NOMO-1 (cell line): ENCODE results near the gene KLHDC10.
"Not testable (repeated sequence)": the region's sequence is repeated elsewhere in the genome, so short reads cannot be mapped to it uniquely, and the experiment has no call there.

Source experiments
- DNase-seq, 2 experiments: peaks; one replicate each; lab custom pipeline; 2025; ENCODE audit not compliant: unreplicated experiment in 2 of 2; lab: John Stamatoyannopoulos, UW

Gene KLHDC10

DNA sequence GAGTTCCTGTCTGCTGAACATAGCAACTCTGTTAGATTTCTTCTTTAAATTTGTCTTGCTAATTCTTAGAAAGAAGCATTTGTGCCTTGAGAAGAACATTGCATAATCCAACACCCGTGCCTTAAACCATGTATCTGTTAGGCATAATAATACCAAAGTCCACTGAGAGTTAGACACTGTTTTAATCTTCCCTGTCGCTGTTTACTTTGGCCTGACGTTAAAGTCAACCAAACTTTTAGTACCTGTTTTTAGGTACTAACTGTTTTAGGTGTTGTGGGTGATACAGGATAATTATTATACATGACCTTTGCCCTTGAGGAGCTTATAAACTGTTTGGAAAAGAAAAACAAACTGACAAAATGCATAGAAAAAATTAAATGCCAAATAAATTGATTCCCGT, 43.6 kb downstream of the KLHDC10 start:
- no peak for DNase-seq

DNA sequence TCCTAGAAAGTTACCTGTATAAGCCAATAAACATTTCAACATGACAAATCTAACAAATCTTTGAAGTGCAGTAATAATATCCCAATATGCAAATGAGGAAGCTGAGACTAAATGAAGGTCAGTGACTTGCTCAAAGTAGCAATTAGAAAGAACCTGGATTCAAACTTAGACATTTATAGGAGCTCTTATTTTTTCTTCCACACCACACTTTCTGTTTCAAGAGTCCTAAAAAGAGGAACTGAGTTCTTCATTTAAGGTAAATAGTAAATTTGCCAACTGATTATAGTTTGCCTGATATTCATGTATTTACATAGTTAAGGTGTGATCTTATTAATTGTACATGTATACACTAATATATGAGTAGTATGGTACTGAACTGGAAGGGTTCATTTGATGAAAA, 44.0 kb downstream of the KLHDC10 start:
- peak in 1 of 2 experiments; percentile 14 for DNase-seq

DNA sequence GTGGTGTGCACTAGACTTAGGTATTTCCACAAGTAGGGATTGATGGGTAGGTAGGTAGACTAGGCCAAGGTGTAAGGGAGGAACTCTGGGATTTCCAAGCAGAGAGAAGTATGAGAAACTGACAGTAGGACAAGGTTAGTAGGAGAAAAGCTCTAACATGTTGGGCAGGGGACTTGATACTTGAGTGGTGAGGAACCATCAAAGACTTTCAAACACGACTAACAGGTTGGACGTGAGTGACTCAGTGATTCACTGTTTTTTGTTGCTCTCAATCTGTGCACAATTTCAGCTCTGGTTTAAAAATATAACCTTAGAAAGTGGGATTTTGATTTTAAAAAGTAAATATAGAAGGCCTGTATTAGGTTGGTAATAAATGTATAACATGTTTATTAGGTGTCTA, 44.4 kb downstream of the KLHDC10 start:
- DNase-seq, result no peak

DNA sequence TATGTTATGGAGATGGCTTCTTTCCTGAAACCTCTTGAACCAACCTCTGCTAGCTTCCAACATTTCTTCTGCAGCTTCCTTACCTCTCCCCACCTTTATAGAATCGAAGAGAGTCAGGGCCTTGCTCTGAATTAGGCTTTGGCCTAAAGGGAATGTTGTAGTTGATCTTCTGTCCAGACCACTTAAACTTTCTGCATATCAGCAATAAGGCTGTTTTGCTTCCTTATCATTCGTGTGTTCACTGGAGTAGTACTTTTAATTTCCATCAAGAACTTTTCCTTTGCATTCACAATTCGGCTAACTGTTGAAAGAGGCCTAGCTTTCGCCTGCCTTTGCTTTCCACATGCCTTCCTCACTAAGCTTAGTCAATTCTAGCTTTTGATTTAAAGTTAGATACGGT, 48.0 kb downstream of the KLHDC10 start:
- no peak for DNase-seq

DNA sequence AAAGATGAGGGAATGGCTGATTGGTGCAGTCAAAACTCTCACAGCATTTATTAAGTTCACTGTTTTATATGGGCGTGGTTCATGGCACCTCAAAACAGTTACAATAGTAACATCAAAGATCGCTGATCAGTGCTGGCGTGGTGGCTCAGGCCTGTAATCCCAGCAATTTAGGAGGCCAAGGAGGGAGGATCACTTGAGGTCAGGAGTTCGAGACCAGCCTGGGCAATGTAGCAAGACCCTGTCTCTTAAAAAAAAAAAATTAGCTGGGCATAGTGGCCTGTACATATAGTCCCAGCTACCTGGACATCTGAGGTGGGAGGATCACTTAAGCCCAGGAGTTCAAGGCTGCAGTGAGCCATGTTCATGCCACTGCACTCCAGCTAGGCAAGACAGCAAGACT, 48.5 kb downstream of the KLHDC10 start:
- no peak for DNase-seq

DNA sequence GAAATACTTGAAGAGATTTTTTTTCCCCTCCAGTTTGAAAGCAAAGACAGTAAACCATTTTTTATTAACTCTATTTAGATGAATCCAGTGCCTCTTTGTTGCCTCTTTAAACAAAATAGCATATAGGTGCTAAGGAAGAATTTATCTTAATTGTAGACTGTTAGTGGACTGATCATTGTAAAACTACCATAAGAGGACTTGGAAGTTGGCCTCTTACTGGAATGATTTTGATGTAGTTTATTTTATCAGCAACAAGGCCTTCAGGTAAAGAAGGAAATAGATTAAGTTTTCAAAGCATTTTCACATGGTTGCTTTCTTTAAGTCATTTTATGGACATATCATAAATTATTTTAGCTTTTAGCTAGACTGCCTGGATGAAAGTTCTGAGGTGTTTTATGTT, 53.2 kb downstream of the KLHDC10 start:
- no peak for DNase-seq

DNA sequence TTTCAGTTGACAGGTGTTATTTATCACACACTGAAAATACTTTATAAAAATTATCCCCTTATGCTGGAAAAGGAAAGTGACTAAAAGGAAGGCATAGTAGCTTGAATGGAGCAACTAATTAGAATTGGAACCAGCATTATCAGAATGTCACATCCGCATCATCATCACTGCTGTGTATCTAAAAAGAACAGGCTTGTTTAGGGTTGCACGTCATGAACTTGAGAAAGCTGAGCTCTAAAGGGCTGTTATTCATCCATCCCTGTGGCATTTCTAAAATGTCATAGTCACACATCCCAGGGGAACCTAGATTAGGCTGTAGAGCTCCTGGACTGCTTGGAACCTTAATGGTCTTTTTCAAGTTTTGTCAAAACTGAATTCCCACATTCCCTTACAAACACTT, 54.4 kb downstream of the KLHDC10 start:
- DNase-seq, result no peak

DNA sequence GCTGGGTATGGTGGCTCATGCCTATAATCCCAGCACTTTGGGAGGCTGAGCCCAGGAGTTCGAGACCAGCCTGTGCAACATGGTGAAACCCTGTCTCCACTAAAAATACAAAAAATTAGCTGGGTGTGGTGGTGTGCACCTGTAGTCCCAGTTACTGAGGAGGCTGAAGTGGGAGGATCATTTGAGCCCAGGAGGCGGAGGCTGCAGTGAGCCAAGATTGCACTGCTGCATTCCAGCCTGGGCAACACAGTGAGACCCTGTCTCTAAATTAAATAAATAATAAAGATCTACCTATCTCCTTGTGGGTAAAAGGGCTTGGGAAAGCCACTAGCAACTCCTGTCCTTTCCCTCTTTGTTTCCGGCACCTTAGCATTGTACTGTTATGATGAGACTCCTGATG, 56.5 kb downstream of the KLHDC10 start:
- DNase-seq, result not testable (repeated sequence)

DNA sequence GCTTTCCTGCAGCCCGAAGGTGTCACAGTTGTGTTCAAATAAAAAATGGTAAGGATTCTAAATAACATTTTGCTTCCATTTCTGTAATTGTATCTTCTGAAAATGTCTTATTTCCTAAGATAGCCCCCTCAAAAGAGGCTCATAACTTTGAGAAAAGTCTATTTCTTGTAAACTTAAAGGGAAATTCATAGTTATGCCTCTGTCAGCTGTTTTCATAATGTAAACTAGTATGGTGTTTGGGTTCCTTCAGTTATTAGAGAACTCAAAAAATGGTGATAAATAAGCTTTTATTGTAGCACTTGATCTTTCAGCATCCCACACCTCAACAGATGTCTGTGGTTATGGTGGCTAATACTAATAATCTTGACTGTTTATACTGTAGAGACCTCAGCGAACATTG, 57.1 kb downstream of the KLHDC10 start:
- no peak for DNase-seq

DNA sequence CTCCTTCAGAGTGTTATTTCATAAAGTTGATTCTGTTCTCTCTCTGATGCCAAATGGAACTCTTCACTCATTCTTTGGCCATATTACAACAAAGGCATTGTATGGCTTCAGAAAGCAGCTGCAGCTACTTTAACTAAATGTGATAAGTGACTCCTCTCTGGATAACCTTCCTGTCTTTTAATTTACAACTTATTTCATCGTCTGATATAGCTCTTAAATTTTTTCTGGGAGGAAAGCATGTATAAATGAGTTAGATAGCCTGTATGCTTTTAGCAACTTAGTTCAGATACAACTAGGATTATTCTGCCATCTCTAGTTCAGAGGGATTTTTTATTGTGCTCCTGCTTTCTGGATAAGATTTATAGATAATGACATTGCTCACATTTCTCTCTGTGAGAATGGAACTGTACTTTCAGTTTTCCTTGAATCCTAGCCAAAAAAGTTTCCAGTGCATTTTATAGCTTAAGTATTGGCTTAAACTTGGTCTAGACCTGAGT, 57.5 kb downstream of the KLHDC10 start:
- DNase-seq, result no peak

DNA sequence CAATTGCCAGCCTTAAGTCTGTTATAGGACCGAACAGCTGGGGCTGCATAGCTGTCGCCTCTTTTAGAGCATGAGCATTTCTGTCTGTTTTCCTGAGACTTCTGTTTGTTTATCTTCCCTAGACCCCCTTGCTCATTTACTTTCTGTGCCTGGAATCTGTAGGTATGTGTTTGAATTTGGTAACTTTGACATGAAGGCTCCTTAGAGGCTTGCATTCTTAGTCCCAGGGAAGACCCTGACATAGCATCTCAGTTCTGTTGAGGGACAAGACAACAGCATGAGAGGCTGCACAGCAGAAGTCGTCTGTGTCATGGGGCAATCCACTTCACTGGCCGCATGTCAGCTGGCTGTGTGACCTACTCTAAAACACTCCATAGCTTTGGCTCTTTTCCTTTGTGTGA, 58.7 kb downstream of the KLHDC10 start:
- no peak for DNase-seq

DNA sequence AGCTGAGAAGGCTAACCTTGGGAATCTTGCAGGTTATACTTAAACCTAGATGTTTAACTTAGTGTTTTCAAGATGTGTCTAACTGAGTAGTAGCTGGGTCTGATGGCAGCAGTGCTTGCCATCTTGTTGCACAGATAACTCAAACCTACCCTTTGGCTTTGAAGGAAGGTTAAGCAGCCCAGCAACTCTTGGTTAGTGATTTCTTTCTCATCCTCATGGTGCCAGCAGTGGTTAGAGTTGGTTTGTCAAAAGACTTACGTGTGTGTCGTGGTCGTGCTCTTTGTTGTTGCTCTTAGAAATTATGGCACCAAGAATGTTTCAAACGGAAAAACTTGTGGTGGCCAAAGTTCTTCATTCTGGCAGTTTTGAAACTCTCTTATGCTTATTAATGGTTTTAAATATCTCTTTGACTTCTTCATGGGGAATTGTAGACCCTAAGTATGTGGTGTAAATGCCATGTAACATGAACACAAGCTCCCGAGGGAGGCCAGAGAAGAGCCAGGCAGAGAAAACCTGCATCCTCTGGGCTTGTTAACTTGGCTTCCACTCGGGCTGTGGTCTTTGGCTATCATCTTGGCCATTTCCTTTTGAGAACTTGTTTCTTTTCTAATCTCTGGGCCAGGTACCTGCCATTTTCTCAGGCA, 61.0 kb downstream of the KLHDC10 start:
- DNase-seq, result no peak

DNA sequence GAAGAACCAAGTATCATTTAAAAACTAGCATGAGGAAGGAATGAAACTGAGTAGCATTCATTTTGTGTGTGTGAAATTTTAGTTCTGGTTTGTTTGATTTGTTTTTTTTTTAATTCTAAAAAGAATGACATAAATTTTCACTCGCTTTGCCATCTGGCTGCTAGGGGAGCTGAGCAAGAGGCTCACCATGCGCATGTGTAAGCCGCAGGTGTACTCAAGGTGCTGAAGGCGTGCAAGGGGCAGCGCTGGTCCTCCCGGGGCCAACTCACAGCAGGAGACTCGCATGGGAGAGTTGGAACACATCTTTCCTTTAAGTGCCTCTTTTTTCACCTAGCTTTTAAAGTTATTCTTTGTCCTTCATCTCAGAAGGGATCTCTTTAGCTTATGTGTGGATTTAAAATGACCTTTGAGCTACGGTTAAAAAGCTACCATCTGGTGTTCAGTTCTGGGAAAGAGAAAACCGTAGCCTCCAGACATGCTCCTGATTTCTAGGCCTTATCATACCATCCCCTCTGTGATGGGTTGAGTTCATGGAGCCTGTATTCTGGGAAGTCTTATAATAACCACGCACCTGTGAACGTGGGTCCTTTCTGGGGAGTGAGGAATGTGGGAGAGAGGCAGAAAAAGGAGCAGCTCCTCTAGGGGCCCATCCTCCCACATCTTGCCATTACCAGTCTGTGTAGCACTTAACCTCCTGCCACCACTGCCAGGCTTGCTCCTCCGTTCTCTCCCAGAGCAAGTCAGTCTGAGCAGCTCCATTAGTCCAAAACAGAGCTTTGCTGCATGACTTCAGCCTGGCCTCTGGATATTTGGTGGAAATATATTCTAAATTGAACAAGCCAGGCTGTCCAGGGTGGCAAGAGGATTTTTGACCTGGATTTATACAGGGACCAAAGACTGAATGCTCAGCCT, 61.9 kb downstream of the KLHDC10 start:
- DNase-seq, result no peak

DNA sequence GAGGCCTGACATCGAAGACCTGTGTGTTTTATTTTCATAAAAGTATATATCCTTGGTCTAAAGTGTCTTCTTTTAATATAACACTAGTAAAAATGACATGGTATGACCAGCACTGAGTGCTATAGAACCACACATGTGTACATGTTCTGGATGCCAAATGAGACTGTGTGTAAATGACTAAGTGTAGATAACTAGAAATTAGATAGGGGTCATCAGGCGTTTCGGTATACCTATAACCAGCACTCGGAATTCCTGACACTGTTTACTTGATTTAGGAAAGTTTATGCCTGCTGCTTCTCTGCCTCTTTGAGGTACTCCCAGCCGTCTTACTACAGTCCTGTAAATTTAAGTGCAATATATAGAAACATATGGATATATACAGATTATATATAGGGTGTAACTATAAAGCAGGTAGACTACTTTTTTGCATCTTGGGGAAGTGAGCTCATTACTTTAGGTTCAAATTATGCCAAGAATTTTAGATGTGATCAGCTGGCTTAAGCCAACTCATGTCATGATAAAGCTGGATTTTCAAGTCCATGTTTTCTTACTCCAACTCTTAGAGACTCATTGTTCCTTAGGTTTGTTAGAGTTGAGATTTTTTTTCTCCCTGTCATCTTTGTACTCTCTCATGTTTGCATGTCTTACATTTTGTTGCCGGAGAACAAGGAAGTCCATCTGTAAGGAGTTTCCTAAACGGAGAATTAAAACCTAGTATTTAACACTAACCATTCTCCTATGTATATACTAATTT, 62.9 kb downstream of the KLHDC10 start:
- DNase-seq, result no peak

DNA sequence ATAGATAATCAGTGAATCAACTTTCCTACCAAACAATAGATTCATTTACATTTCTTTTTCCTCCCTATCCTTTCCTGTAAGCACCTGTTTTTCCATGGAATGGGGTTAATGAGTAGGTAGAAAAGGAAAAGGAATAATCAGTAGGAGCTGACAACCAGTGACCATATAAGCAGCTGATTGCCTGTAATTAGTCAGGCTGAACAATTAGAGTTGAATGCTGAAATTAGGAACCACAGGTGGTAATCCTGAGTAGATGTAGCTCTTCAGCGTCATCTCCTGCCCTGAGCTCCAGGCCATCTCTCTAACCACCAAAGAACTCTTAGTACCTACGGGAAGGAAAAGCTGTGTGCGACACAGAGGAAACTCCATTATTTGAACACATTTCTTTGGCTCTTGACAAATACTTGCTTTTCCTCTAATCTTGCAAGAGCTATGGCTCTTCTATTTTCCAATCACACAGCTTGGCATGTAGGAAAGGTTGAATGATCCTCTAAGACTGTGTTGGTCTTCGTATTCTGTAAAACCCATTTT, 63.8 kb downstream of the KLHDC10 start:
- no peak for DNase-seq

DNA sequence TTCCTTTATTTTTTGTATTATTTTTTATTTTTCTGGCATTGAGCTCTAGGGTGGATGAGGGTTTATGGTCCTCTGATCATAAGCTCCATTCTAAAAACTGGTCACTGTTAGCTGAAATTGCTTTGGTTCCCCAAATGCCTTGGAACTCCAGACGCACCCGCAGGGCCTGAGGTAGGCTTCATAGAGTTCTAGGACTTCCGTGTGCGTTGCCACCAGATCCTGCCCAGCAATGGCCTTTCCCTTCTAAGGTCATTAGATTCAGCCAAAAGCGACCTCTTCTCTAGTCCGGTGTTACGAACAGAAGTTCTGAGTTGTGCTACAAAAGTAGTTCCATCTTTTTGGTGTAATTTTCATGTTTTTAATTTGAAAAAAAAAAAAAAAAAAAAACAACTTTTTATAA, 64.4 kb downstream of the KLHDC10 start:
- DNase-seq, result no peak

DNA sequence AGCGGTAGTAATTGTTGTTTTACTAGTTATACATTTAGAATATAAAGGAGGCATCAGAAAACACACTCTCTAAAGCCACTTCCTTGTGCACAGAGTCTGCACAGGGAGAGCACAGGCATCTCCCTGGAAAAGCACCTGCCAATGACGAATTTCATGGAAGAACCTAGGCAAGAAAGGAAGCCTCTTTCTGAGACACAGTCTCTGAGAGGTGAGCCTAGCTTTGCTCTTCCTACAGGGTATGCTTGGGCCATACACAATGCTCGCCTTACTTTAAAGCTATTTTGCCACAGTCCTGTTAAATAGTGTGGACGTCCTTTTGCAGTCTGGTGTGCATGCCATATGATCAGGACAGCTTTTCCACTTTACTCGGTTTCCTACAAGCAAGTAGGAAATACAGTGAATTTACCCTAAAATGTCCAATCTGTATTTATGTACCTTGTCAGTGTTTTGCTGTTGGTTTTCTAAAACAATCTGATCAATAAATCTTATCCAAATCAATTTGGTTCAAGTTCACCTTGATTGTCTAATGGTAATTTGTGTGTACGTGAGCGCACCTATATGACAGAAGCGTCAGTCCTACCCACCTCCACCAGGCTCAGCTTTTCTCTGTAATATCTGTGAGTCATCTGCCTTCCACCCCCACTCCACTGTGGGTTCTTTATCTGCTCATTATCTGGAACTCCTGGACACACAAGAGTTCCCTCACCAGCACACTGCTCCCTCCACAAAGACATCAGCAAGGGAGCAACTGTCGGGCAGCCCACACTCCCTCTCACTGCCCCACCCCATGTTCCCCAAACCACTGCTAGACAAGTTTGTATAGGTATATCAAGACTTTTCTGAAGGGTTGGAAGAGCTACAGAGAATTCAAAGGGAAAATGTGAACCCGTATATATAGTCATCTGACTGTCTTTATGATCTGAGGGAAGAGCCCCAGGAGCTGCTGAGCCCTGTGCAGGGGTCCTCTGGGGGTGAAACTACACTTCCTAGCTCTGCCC, 65.2 kb downstream of the KLHDC10 start:
- DNase-seq, result no peak

DNA sequence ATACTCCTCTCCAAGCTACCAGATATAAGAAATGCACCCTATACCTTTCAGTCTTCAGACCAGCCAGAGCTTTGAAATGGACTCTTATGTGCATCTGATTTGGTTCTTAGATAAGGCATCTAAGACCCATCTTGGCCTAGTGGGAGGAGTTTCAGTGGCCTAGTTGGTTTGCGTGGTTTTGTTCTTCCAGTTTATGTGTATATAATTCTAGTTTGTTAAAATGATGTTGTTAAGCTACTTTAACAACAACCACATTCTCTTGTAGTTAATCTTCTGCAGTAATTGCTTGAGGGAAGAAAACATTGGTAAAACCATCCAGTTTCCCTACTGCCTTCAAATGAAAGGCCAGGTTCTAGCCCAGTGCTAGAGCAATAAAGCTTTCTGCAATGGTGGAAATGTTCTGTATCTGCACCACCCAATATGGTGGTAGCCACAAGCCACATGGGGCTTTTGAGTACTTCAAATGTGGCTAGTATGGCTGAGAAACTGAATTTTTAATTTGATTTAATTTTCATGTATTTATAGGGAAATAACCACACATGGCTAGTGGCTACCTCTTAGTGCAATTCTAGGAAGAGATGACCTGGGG, 66.3 kb downstream of the KLHDC10 start:
- no peak for DNase-seq

DNA sequence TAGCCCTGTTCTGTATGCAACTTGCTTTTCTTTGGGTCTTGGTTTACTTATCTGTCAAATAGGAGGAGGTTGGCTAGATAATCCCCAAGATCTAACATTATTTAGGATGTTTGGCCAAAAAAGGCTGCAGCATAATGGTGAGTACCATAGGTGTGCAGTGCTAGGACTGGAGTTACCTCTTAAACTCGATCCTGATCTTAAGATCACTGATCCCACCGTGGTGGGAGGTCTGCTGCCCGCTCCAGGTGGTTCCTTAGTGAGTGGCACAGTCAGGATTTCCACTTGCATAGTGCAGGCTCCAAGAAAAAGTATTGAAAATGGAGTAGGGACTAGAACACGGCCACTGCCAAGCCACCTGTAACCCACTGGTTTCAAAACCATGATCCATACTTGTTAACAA, 66.9 kb downstream of the KLHDC10 start:
- no peak for DNase-seq
